WTC11 (cell line): ENCODE measurements around the gene LLGL1. TPM values are rescaled to one million over a fixed set of nuclear protein-coding genes. Genes with fewer than 3 reads are reported as not detected.

Source experiments
- ATAC-seq: fragments of 200-7000 bp; cut with Tn5 transposase; 2 replicates; pipeline ENCODE4 v1.10.0; 2021; ENCODE audit warnings: mild to moderate bottlenecking, moderate library complexity
- CTCF ChIA-PET: fragments of 300-600 bp; sonication (Branson Sonifier 250); formaldehyde crosslinking; loops from one replicate; lab custom pipeline; 2021; ENCODE audit warnings: antibody characterized with exemption; lab: Charles Lee
- POLR2A ChIA-PET: fragments of 350-600 bp; sonication (Branson Sonifier 250); formaldehyde crosslinking; loops from one replicate; lab custom pipeline; 2021; ENCODE audit warnings: antibody characterized with exemption; lab: Charles Lee
- DNase-seq: peaks from one replicate; pipeline ENCODE4 v3.0.0; 2021; ENCODE audit warnings: low spot score
- H3K27ac Mint-ChIP-seq: 2 replicates; pipeline ENCODE4 v1.8.0; 2021; ENCODE audit warnings: mixed read lengths
- H3K27me3 Mint-ChIP-seq: 2 replicates; pipeline ENCODE4 v1.8.0; 2021; ENCODE audit warnings: low read depth, mild to moderate bottlenecking, moderate library complexity, mixed read lengths
- H3K36me3 Mint-ChIP-seq: 2 replicates; pipeline ENCODE4 v1.8.0; 2021; ENCODE audit warnings: mixed read lengths
- H3K4me1 Mint-ChIP-seq: 2 replicates; pipeline ENCODE4 v1.8.0; 2022; ENCODE audit warnings: mixed read lengths
- H3K4me3 Mint-ChIP-seq: 2 replicates; pipeline ENCODE4 v1.8.0; 2021; ENCODE audit warnings: mild to moderate bottlenecking, moderate library complexity, mixed read lengths
- H3K9me3 Mint-ChIP-seq: 2 replicates; pipeline ENCODE4 v1.8.0; 2021; ENCODE audit warnings: mixed read lengths
- CREM ChIP-seq: sonication (generic); formaldehyde crosslinking; IDR thresholded peaks from 2 replicates; pipeline ENCODE4 v1.8.1; 2022; ENCODE audit warnings: mild to moderate bottlenecking, missing genetic modification reagents, moderate library complexity
- EMX1 ChIP-seq: fragments of 250-450 bp; sonication (Bioruptor Pico); IDR thresholded peaks from 2 replicates; pipeline ENCODE4 v1.8.0; 2021; ENCODE audit warnings: mild to moderate bottlenecking
- ETV6 ChIP-seq: sonication (generic); formaldehyde crosslinking; IDR thresholded peaks from 2 replicates; pipeline ENCODE4 v1.8.1; 2022; ENCODE audit warnings: mild to moderate bottlenecking, missing genetic modification reagents
- FOXP1 ChIP-seq: sonication (generic); formaldehyde crosslinking; IDR thresholded peaks from 2 replicates; pipeline ENCODE4 v1.8.0; 2022; ENCODE audit warnings: missing genetic modification reagents, mild to moderate bottlenecking, moderate library complexity, borderline replicate concordance
- GRHL2 ChIP-seq: fragments of 250-450 bp; sonication (Bioruptor Pico); IDR thresholded peaks from 2 replicates; pipeline ENCODE4 v1.8.0; 2022; ENCODE audit warnings: mild to moderate bottlenecking, moderate library complexity; ENCODE audit not compliant: insufficient replicate concordance, severe bottlenecking
- HMGA2 ChIP-seq: fragments of 250-450 bp; sonication (Bioruptor Pico); IDR thresholded peaks from 2 replicates; pipeline ENCODE4 v1.4.0; 2021; ENCODE audit warnings: mild to moderate bottlenecking, moderate library complexity
- MYBL2 ChIP-seq: sonication (generic); formaldehyde crosslinking; IDR thresholded peaks from 2 replicates; pipeline ENCODE4 v1.8.1; 2023; ENCODE audit warnings: mild to moderate bottlenecking, moderate library complexity, missing genetic modification reagents
- NR1H2 ChIP-seq: sonication (generic); formaldehyde crosslinking; IDR thresholded peaks from 2 replicates; pipeline ENCODE4 v1.9.0; 2021; ENCODE audit warnings: mild to moderate bottlenecking, moderate library complexity, missing genetic modification reagents
- TEAD1 ChIP-seq: sonication (generic); formaldehyde crosslinking; IDR thresholded peaks from 2 replicates; pipeline ENCODE4 v1.8.0; 2022; ENCODE audit warnings: mild to moderate bottlenecking, missing genetic modification reagents
- total RNA-seq: library from RNA; stranded (reverse); gene quantifications from 3 replicates; pipeline ENCODE4 v1.2.3, GENCODE V29; 2021
- TF ChIP-seq, protein P1 (sequence below): sonication (generic); formaldehyde crosslinking; IDR thresholded peaks from 2 replicates; pipeline ENCODE4 v1.8.1; 2023; ENCODE audit warnings: mild to moderate bottlenecking, missing genetic modification reagents, borderline replicate concordance
- TF ChIP-seq, protein P2 (sequence below): sonication (generic); formaldehyde crosslinking; IDR thresholded peaks from 2 replicates; pipeline ENCODE4 v1.8.1; 2022; ENCODE audit warnings: missing genetic modification reagents, borderline replicate concordance
- TF ChIP-seq, protein P3 (sequence below): sonication (generic); formaldehyde crosslinking; IDR thresholded peaks from 2 replicates; pipeline ENCODE4 v1.8.0; 2023; ENCODE audit warnings: missing genetic modification reagents, mild to moderate bottlenecking, borderline replicate concordance
- TF ChIP-seq, protein P4 (sequence below): sonication (generic); formaldehyde crosslinking; IDR thresholded peaks from 2 replicates; pipeline ENCODE4 v1.8.1; 2023; ENCODE audit warnings: mild to moderate bottlenecking, moderate library complexity, missing genetic modification reagents
- TF ChIP-seq, protein P5 (sequence below): fragments of 250-450 bp; sonication (Bioruptor Pico); IDR thresholded peaks from 2 replicates; pipeline ENCODE4 v1.9.0; 2021; ENCODE audit warnings: moderate library complexity, mild to moderate bottlenecking, inconsistent platforms, borderline replicate concordance
- TF ChIP-seq, protein P6 (sequence below): sonication (generic); formaldehyde crosslinking; IDR thresholded peaks from 2 replicates; pipeline ENCODE4 v1.8.0; 2022; ENCODE audit warnings: mild to moderate bottlenecking, missing genetic modification reagents
- TF ChIP-seq, protein P7 (sequence below): fragments of 250-450 bp; sonication (Bioruptor Pico); conservative IDR thresholded peaks from 2 replicates; pipeline ENCODE4 v1.9.0; 2021; ENCODE audit warnings: mild to moderate bottlenecking
- TF ChIP-seq, protein P8 (sequence below): sonication (generic); formaldehyde crosslinking; IDR thresholded peaks from 2 replicates; pipeline ENCODE4 v1.8.1; 2023; ENCODE audit warnings: mild to moderate bottlenecking, missing genetic modification reagents
- TF ChIP-seq, protein P9 (sequence below): sonication (generic); formaldehyde crosslinking; IDR thresholded peaks from 2 replicates; pipeline ENCODE4 v1.8.1; 2022; ENCODE audit warnings: mild to moderate bottlenecking, moderate library complexity, missing genetic modification reagents

Gene LLGL1
- total RNA-seq, 1 experiment from 2014 or later = 87.8 TPM

DNA sequence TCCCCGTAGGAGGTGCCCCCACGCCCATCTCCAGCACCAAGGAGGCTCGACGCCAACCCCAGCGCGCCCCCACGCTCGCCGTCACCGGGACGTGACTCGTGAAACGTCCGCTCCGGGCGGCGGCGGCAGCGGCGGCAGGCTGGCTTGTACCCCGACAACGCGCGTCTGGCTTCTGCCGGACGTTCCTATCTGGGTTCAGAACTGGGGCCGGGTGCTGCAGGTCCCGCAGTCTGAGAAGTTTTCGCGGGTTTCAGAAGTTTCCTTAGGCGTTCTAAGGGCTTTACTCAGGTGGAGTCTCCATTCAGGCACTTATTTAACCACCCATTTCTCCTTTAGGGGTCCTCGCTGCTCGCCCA, 42.5 kb upstream of the LLGL1 start:
- no peaks in the 10 kb centered on the region for H3K27me3 Mint-ChIP-seq
- TF ChIP-seq, protein P1, sequence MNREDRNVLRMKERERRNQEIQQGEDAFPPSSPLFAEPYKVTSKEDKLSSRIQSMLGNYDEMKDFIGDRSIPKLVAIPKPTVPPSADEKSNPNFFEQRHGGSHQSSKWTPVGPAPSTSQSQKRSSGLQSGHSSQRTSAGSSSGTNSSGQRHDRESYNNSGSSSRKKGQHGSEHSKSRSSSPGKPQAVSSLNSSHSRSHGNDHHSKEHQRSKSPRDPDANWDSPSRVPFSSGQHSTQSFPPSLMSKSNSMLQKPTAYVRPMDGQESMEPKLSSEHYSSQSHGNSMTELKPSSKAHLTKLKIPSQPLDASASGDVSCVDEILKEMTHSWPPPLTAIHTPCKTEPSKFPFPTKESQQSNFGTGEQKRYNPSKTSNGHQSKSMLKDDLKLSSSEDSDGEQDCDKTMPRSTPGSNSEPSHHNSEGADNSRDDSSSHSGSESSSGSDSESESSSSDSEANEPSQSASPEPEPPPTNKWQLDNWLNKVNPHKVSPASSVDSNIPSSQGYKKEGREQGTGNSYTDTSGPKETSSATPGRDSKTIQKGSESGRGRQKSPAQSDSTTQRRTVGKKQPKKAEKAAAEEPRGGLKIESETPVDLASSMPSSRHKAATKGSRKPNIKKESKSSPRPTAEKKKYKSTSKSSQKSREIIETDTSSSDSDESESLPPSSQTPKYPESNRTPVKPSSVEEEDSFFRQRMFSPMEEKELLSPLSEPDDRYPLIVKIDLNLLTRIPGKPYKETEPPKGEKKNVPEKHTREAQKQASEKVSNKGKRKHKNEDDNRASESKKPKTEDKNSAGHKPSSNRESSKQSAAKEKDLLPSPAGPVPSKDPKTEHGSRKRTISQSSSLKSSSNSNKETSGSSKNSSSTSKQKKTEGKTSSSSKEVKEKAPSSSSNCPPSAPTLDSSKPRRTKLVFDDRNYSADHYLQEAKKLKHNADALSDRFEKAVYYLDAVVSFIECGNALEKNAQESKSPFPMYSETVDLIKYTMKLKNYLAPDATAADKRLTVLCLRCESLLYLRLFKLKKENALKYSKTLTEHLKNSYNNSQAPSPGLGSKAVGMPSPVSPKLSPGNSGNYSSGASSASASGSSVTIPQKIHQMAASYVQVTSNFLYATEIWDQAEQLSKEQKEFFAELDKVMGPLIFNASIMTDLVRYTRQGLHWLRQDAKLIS (CRISPR knock-in tag) = no peak
- TF ChIP-seq, protein P2, sequence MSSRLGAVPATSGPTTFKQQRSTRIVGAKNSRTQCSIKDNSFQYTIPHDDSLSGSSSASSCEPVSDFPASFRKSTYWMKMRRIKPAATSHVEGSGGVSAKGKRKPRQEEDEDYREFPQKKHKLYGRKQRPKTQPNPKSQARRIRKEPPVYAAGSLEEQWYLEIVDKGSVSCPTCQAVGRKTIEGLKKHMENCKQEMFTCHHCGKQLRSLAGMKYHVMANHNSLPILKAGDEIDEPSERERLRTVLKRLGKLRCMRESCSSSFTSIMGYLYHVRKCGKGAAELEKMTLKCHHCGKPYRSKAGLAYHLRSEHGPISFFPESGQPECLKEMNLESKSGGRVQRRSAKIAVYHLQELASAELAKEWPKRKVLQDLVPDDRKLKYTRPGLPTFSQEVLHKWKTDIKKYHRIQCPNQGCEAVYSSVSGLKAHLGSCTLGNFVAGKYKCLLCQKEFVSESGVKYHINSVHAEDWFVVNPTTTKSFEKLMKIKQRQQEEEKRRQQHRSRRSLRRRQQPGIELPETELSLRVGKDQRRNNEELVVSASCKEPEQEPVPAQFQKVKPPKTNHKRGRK (CRISPR knock-in tag) = no peak
- TF ChIP-seq FOXP1 (CRISPR knock-in tag) (0 out of 2 replicates have a peak, but pooled peaks have one; percentile 0), ETV6 (CRISPR knock-in tag) (0 out of 2 replicates have a peak, but pooled peaks have one; percentile 10), GRHL2 (CRISPR knock-in tag) (no peak), TEAD1 (CRISPR knock-in tag) (no peak), HMGA2 (CRISPR knock-in tag) (no peak), EMX1 (CRISPR knock-in tag) (no peak), NR1H2 (no peak), MYBL2 (CRISPR knock-in tag) (no peak), CREM (CRISPR knock-in tag) (no peak)
- TF ChIP-seq, protein P3, sequence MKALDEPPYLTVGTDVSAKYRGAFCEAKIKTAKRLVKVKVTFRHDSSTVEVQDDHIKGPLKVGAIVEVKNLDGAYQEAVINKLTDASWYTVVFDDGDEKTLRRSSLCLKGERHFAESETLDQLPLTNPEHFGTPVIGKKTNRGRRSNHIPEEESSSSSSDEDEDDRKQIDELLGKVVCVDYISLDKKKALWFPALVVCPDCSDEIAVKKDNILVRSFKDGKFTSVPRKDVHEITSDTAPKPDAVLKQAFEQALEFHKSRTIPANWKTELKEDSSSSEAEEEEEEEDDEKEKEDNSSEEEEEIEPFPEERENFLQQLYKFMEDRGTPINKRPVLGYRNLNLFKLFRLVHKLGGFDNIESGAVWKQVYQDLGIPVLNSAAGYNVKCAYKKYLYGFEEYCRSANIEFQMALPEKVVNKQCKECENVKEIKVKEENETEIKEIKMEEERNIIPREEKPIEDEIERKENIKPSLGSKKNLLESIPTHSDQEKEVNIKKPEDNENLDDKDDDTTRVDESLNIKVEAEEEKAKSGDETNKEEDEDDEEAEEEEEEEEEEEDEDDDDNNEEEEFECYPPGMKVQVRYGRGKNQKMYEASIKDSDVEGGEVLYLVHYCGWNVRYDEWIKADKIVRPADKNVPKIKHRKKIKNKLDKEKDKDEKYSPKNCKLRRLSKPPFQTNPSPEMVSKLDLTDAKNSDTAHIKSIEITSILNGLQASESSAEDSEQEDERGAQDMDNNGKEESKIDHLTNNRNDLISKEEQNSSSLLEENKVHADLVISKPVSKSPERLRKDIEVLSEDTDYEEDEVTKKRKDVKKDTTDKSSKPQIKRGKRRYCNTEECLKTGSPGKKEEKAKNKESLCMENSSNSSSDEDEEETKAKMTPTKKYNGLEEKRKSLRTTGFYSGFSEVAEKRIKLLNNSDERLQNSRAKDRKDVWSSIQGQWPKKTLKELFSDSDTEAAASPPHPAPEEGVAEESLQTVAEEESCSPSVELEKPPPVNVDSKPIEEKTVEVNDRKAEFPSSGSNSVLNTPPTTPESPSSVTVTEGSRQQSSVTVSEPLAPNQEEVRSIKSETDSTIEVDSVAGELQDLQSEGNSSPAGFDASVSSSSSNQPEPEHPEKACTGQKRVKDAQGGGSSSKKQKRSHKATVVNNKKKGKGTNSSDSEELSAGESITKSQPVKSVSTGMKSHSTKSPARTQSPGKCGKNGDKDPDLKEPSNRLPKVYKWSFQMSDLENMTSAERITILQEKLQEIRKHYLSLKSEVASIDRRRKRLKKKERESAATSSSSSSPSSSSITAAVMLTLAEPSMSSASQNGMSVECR = 0 out of 2 replicates have a peak, but pooled peaks have one; percentile 43
- TF ChIP-seq, protein P4, sequence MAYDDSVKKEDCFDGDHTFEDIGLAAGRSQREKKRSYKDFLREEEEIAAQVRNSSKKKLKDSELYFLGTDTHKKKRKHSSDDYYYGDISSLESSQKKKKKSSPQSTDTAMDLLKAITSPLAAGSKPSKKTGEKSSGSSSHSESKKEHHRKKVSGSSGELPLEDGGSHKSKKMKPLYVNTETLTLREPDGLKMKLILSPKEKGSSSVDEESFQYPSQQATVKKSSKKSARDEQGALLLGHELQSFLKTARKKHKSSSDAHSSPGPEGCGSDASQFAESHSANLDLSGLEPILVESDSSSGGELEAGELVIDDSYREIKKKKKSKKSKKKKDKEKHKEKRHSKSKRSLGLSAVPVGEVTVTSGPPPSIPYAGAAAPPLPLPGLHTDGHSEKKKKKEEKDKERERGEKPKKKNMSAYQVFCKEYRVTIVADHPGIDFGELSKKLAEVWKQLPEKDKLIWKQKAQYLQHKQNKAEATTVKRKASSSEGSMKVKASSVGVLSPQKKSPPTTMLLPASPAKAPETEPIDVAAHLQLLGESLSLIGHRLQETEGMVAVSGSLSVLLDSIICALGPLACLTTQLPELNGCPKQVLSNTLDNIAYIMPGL (CRISPR knock-in tag) = peak; percentile 38; the same call in 1 of the 2 replicates
- TF ChIP-seq, protein P5, sequence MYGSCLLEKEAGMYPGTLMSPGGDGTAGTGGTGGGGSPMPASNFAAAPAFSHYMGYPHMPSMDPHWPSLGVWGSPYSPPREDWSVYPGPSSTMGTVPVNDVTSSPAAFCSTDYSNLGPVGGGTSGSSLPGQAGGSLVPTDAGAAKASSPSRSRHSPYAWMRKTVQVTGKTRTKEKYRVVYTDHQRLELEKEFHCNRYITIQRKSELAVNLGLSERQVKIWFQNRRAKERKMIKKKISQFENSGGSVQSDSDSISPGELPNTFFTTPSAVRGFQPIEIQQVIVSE (CRISPR knock-in tag) = no peak
- TF ChIP-seq, protein P6, sequence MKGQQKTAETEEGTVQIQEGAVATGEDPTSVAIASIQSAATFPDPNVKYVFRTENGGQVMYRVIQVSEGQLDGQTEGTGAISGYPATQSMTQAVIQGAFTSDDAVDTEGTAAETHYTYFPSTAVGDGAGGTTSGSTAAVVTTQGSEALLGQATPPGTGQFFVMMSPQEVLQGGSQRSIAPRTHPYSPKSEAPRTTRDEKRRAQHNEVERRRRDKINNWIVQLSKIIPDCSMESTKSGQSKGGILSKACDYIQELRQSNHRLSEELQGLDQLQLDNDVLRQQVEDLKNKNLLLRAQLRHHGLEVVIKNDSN (CRISPR knock-in tag) = no peak; the same call in 1 of the 2 replicates
- TF ChIP-seq, protein P7, sequence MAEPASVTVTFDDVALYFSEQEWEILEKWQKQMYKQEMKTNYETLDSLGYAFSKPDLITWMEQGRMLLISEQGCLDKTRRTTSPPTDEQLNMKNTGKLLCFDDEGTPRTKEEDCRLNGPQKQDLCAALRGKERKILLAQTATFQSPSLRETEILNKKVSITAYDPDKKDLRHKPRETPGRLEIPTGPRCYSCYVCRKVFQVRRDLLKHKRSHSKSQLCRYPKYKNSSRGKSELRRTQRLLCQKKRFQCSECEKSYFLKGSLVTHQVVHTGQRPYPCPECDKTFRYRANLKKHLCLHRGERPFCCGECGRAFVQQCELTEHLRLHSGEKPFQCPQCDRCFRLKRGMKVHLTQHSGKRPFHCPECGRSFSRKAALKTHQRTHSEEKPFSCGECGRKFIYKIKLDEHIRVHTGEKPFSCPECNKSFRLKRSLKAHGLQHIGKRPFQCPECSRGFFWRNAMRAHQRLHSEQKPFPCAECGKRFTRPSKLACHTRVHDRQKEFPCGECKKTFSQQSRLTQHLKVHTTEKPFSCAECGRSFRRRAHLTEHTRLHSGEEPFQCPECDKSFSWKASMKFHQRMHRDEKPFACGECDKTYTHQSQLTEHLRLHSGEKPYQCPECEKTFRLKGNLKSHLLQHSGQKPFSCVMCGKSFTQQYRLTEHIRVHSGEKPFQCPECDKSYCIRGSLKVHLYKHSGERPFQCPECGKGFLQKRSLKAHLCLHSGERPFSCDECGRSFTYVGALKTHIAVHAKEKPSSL = no peak
- TF ChIP-seq, protein P8, sequence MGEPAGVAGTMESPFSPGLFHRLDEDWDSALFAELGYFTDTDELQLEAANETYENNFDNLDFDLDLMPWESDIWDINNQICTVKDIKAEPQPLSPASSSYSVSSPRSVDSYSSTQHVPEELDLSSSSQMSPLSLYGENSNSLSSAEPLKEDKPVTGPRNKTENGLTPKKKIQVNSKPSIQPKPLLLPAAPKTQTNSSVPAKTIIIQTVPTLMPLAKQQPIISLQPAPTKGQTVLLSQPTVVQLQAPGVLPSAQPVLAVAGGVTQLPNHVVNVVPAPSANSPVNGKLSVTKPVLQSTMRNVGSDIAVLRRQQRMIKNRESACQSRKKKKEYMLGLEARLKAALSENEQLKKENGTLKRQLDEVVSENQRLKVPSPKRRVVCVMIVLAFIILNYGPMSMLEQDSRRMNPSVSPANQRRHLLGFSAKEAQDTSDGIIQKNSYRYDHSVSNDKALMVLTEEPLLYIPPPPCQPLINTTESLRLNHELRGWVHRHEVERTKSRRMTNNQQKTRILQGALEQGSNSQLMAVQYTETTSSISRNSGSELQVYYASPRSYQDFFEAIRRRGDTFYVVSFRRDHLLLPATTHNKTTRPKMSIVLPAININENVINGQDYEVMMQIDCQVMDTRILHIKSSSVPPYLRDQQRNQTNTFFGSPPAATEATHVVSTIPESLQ (CRISPR knock-in tag) = no peak
- TF ChIP-seq, protein P9, sequence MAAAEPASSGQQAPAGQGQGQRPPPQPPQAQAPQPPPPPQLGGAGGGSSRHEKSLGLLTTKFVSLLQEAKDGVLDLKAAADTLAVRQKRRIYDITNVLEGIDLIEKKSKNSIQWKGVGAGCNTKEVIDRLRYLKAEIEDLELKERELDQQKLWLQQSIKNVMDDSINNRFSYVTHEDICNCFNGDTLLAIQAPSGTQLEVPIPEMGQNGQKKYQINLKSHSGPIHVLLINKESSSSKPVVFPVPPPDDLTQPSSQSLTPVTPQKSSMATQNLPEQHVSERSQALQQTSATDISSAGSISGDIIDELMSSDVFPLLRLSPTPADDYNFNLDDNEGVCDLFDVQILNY (CRISPR knock-in tag) = no peak
- DNase-seq = no peak
- ChIA-PET CTCF (interaction anchor here (0.5 to 4.3 kb wide), 14 partner anchors 9 to 215 kb away, joined by 3 to 44 read pairs (median 6); no protein-coding TSS in a partner anchor), POLR2A (interaction anchor here (1.1 to 2.9 kb wide), 3 partner anchors 25 to 42 kb away, joined by 3 to 17 read pairs (median 11); no protein-coding TSS in a partner anchor)
- peak overlapping the region; percentile 99 for H3K27ac Mint-ChIP-seq
- peaks cover 21% of the 10 kb centered on the region for H3K36me3 Mint-ChIP-seq
- H3K9me3 Mint-ChIP-seq = no peaks in the 10 kb centered on the region
- H3K4me1 Mint-ChIP-seq = peaks cover 40% of the 10 kb centered on the region
- ATAC-seq = peak; percentile 5
- peak overlapping the region; percentile 93 for H3K4me3 Mint-ChIP-seq
